IPS-20b (cell line): ENCODE measurements around the gene EIF4A3.
A peak's percentile ranks its signal among the peaks of the same experiment; 100 is the strongest.

Experiments used
- H3K27ac ChIP-seq: one replicate; pipeline ENCODE4 v1.5.1; 2013; ENCODE audit warnings: low read length
- H3K27me3 ChIP-seq: 2 replicates; pipeline ENCODE4 v1.6.1; 2013; ENCODE audit warnings: mild to moderate bottlenecking, low read length, inconsistent platforms; ENCODE audit not compliant: insufficient read depth
- H3K36me3 ChIP-seq: 2 replicates; pipeline ENCODE4 v1.6.1; 2013; ENCODE audit warnings: low read depth, mild to moderate bottlenecking, inconsistent platforms, low read length, moderate library complexity; ENCODE audit not compliant: insufficient read depth
- H3K4me1 ChIP-seq: 2 replicates; pipeline ENCODE4 v1.6.1; 2013; ENCODE audit warnings: mild to moderate bottlenecking, control low read depth, inconsistent platforms, low read length, moderate library complexity; ENCODE audit not compliant: insufficient read depth
- H3K4me3 ChIP-seq: 2 replicates; pipeline ENCODE4 v1.5.1; 2013; ENCODE audit warnings: mild to moderate bottlenecking, low read length, inconsistent platforms
- H3K9ac ChIP-seq: 2 replicates; pipeline ENCODE4 v1.6.1; 2013; ENCODE audit warnings: low read depth, mild to moderate bottlenecking, inconsistent platforms, low read length, moderate library complexity
- H3K9me3 ChIP-seq: 2 replicates; pipeline ENCODE4 v1.6.1; 2013; ENCODE audit warnings: mild to moderate bottlenecking, low read depth, low read length, inconsistent platforms; ENCODE audit not compliant: insufficient read depth

The EIF4A3 gene

DNA sequence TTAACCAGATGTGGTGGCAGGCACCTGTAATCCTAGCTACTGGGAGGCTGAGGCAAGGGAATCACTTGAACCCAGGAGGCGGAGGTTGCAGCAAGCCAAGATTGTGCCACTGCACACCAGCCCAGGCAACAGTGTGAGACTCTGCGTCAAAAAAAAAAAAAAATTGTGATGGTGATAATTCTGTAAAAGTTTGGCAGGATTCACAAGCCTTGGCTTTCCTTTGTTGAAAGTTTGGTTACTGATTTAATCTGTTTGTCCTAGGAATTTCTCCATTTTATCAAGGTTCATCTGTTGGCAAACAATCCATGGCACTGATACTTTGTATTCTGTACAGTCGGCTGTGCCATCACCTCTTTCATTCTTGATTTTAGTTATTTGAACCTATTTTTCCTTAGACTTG lies 15.9 kb downstream of the EIF4A3 start:
- Histone ChIP-seq H3K27me3 (no peaks in the 10 kb centered on the region), H3K9me3 (no peaks in the 10 kb centered on the region), H3K27ac (no peak overlapping the region), H3K9ac (no peak overlapping the region), H3K36me3 (peaks cover 36% of the 10 kb centered on the region), H3K4me3 (no peak overlapping the region), H3K4me1 (peaks cover 4% of the 10 kb centered on the region; the same call in 1 of the 2 replicates)

DNA sequence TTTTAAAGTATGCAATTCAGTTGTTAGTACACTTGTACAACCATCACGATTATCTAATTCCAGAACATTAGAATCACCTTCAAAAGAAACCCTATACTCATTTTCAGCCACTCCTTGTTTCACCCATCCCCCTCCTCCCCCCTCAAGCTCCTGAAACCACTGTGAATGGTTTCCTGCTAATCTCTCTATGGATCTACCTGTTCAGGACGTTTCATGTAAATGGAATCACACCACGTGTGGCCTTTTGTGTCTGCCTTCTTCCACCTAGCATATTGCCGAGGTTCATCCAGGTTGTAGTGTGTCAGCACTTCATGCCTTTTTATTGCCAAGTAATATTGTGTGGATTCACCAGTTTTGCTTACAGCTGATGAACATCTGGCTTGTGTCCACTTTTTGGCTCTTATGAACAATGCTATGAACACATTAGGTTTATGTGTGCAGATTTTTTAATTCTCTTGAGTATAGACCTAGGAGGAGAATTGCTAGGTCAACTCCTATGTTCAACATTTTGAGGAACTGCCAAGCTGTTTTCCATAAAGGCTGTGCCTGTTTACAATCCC lies 17.8 kb downstream of the EIF4A3 start:
- Histone ChIP-seq H3K9me3 (no peaks in the 10 kb centered on the region), H3K4me3 (no peak overlapping the region), H3K36me3 (peaks cover 17% of the 10 kb centered on the region), H3K27ac (no peak overlapping the region), H3K27me3 (no peaks in the 10 kb centered on the region), H3K9ac (no peak overlapping the region), H3K4me1 (peaks cover 13% of the 10 kb centered on the region; the same call in 1 of the 2 replicates)

- H3K27me3 ChIP-seq = no peaks in the 10 kb centered on the region
These were observed 20.5 kb downstream of the EIF4A3 start for GRCh38 chr17:80126449-80126715.

DNA sequence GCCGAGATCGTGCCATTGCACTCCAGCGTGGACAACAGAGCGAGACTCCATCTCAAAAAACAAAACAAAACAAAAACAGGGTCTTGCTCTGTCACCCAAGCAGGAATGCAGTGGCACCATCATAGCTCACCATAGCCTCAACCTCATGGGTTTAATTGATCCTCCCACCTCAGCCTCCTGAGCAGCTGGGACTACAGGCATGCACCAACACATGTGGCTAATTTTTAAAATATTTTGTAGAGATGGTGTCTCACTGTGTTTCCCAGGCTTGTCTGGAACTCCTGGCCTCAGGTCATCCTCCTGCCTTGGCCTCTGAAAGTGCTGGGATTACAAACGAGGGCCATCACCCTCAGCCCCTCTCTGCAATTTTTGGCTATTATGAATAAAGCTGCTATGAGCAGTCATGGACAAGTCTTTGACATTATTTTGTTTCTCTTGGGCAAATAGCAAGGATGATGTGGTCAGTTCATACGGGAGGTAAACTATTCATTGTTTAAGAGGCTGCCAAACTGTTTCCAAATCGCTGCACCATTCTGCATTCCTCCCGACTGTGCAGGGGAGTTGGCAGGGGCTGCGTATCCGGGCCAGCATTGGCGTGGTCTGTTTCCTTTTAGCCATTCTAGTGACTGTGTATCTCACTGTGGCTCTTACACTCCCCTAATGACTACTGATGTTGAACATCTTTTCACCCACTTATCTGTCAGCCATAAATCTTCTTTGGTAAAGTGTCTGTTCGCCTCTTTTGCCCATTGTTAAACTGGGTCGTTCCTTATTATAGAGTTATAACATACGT lies 21.1 kb downstream of the EIF4A3 start:
- Histone ChIP-seq H3K4me1 (peaks cover 19% of the 10 kb centered on the region; the same call in 1 of the 2 replicates), H3K36me3 (no peaks in the 10 kb centered on the region), H3K4me3 (no peak overlapping the region), H3K27ac (no peak overlapping the region), H3K27me3 (no peaks in the 10 kb centered on the region), H3K9me3 (no peaks in the 10 kb centered on the region), H3K9ac (no peak overlapping the region)

More at GRCh38 chr17:80126449-80126715, 20.5 kb downstream of the EIF4A3 start:
- H3K36me3 ChIP-seq = no peaks in the 10 kb centered on the region
- peaks cover 19% of the 10 kb centered on the region; the same call in 1 of the 2 replicates for H3K4me1 ChIP-seq
- no peak overlapping the region for H3K4me3 ChIP-seq
- H3K27ac ChIP-seq = no peak overlapping the region
- H3K9ac ChIP-seq = no peak overlapping the region
- H3K9me3 ChIP-seq = no peaks in the 10 kb centered on the region

- Histone ChIP-seq H3K27ac (peak overlapping the region; percentile 19), H3K36me3 (no peaks in the 10 kb centered on the region), H3K4me1 (peaks cover 19% of the 10 kb centered on the region; the same call in 1 of the 2 replicates), H3K4me3 (peak overlapping the region; percentile 49; the same call in 1 of the 2 replicates), H3K9ac (peak overlapping the region; percentile 68; the same call in 1 of the 2 replicates), H3K9me3 (no peaks in the 10 kb centered on the region), H3K27me3 (no peaks in the 10 kb centered on the region)
These were observed 22.5 kb downstream of the EIF4A3 start for GRCh38 chr17:80124351-80124981.

DNA sequence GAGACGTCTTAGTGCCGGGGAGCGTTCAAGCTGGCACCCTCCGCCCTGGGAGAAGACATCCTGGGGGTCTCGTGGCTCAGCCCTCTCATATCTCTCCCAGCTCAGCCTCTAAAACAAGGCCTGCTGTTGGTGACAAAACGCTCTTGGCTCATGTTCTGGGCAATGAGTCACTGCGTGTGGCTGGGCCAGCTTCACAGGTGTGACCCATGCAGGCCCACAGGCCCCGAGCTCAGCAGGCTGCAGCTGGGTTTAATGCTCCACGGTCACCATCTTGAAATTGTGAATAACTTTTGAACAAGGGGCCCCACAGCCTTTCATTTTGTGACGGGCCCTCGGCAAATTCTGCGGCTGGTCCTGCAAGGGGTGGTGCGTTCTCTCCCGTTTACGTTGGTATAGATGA lies 23.1 kb downstream of the EIF4A3 start:
- H3K9me3 ChIP-seq = no peaks in the 10 kb centered on the region
- H3K27ac ChIP-seq = peak overlapping the region; percentile 19
- H3K36me3 ChIP-seq = no peaks in the 10 kb centered on the region
- H3K4me1 ChIP-seq = peaks cover 16% of the 10 kb centered on the region; the same call in 1 of the 2 replicates
- peak overlapping the region; percentile 68; the same call in 1 of the 2 replicates for H3K9ac ChIP-seq
- peak overlapping the region; percentile 49 for H3K4me3 ChIP-seq
- no peaks in the 10 kb centered on the region for H3K27me3 ChIP-seq

DNA sequence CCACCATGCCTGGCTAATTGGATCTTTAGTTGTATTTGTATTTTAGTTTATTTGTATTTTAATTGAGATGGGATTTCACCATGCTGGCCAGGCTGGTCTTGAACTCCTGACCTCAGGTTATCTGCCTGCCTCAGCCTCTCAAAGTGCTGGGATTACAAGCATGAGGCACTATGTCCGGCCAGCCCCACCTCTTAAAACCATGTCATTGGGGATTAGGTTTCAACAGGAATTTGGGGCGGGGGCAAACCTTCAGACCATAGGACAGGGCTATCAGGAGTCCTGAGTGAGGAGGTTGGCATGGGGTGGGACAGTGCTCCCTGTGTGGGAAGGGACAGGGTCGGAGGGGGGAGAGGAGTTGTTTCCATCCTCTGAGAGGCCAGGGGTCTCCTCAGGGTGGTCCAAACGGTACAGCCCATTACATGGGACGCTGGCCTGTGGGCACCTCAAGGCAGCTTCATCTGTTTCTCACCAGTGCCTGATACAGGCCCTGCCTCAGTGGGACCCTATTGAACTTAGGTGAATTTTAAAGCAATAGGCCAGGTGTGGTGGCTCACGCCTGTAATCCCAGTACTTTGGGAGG lies 23.9 kb downstream of the EIF4A3 start:
- Histone ChIP-seq H3K27ac (no peak overlapping the region), H3K27me3 (no peaks in the 10 kb centered on the region), H3K36me3 (no peaks in the 10 kb centered on the region), H3K4me3 (no peak overlapping the region), H3K9ac (no peak overlapping the region), H3K9me3 (no peaks in the 10 kb centered on the region), H3K4me1 (peaks cover 16% of the 10 kb centered on the region; the same call in 1 of the 2 replicates)

- Histone ChIP-seq H3K36me3 (no peaks in the 10 kb centered on the region), H3K9ac (no peak overlapping the region)
These were observed 24.8 kb downstream of the EIF4A3 start for GRCh38 chr17:80122026-80122575.

GRCh38 chr17:80119839-80120238 lies 27.1 kb downstream of the EIF4A3 start:
- no peak overlapping the region for H3K4me3 ChIP-seq
- no peak overlapping the region for H3K9ac ChIP-seq
- no peaks in the 10 kb centered on the region for H3K9me3 ChIP-seq
- no peak overlapping the region for H3K27ac ChIP-seq
- no peaks in the 10 kb centered on the region for H3K27me3 ChIP-seq
- peaks cover 13% of the 10 kb centered on the region; the same call in 1 of the 2 replicates for H3K4me1 ChIP-seq
- no peaks in the 10 kb centered on the region for H3K36me3 ChIP-seq

More at GRCh38 chr17:80122026-80122575, 24.8 kb downstream of the EIF4A3 start:
- no peaks in the 10 kb centered on the region for H3K9me3 ChIP-seq
- H3K4me1 ChIP-seq = peaks cover 16% of the 10 kb centered on the region; the same call in 1 of the 2 replicates
- H3K27me3 ChIP-seq = no peaks in the 10 kb centered on the region
- no peak overlapping the region for H3K4me3 ChIP-seq
- H3K27ac ChIP-seq = no peak overlapping the region

DNA sequence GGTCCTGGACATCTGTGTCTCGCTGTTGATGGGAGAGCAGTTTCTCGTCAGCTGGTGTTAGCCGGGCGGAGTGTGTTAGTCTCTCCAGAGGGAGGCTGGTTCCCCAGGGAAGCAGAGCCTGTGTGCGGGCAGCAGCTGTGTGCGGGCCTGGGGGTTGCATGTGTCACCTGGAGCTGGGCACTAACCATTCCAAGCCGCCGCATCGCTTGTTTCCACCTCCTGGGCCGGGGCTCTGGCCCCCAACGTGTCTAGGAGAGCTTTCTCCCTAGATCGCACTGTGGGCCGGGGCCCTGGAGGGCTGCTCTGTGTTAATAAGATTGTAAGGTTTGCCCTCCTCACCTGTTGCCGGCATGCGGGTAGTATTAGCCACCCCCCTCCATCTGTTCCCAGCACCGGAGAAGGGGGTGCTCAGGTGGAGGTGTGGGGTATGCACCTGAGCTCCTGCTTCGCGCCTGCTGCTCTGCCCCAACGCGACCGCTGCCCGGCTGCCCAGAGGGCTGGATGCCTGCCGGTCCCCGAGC lies 27.6 kb downstream of the EIF4A3 start:
- peaks cover 8% of the 10 kb centered on the region; the same call in 1 of the 2 replicates for H3K4me1 ChIP-seq
- no peaks in the 10 kb centered on the region for H3K9me3 ChIP-seq
- H3K9ac ChIP-seq = no peak overlapping the region
- H3K27ac ChIP-seq = no peak overlapping the region
- no peaks in the 10 kb centered on the region for H3K27me3 ChIP-seq
- no peak overlapping the region for H3K4me3 ChIP-seq
- H3K36me3 ChIP-seq = no peaks in the 10 kb centered on the region

GRCh38 chr17:80118601-80119270 lies 28.2 kb downstream of the EIF4A3 start:
- Histone ChIP-seq H3K4me3 (no peak overlapping the region), H3K27me3 (no peaks in the 10 kb centered on the region), H3K4me1 (peaks cover 5% of the 10 kb centered on the region; the same call in 1 of the 2 replicates), H3K36me3 (0 out of 2 replicates have a peak, but pooled peaks cover 3% of the 10 kb centered on the region), H3K9ac (no peak overlapping the region), H3K27ac (no peak overlapping the region), H3K9me3 (no peaks in the 10 kb centered on the region)
